Limb (tissue), 2 donors: ENCODE data around the gene TBC1D13.
"Not testable (repeated sequence)": the region's sequence is repeated elsewhere in the genome, so short reads cannot be mapped to it uniquely, and the experiment has no call there.

Experiments used
- DNase-seq, 2 donors: peaks; one replicate each; pipeline ENCODE4 v3.0.0-alpha.2; 2016; ENCODE audit errors: extremely low spot score in 2 of 2

TBC1D13 gene

DNA sequence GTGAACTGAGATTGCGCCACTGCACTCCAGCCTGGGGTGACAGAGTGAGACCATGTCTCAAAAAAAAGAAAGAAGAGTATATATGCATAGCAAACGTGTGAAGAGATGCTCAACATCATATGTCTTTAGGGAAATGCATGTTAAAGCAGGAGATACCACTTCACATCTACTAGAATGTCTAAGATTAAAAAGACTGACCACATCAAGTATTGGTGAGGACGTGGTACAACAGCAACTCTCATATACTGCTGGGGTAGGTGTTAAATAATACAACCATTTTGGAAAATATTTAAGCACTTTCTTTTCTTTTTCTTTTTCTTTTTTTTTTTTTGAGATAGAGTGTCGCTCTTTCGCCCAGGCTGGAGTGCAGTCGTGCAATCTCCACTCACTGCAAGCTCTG lies 1.6 kb upstream of the TBC1D13 start:
- DNase-seq = no peak

DNA sequence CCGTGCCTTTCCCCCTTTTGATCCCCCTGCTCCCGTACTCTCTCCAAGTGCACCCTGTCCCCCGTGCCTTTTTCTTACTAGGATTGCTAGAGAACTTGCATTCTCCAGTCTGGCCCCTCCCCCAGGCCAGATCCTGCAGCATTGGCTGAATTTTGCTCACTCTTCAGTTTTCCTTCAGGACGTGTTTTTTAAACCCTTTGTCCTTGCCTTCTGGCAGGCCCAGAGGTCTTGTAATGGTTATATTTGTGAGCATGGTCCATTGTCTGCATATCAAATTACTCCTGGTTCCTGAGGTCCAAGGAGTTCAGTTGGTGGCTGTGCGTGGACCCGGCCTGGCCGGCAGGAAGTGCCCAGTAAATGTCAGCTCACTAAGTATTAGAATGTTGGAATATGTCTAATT lies 606 bp downstream of the TBC1D13 start:
- DNase-seq = peak in 1 of 2 donors; percentile 5

DNA sequence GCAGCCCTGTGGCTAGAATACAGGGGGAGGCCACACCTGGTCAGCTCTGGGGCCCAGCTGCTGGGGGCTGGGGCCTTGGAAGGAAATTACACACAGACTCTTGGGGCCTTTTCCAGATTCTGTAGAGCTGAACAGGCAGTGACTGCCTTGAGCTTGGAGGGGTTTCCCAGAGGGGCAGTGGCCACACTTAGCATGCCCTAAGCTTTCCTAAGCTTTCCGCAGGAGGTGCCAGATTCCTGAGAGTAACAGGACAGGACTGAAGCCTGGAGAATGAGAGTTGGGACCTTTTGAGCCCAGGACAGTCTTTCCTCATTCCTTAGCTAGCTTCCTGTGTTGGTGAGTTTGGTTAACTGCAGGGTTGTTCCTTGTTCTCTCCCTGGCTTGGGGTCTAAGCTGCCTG lies 1.4 kb downstream of the TBC1D13 start:
- DNase-seq = no peak

DNA sequence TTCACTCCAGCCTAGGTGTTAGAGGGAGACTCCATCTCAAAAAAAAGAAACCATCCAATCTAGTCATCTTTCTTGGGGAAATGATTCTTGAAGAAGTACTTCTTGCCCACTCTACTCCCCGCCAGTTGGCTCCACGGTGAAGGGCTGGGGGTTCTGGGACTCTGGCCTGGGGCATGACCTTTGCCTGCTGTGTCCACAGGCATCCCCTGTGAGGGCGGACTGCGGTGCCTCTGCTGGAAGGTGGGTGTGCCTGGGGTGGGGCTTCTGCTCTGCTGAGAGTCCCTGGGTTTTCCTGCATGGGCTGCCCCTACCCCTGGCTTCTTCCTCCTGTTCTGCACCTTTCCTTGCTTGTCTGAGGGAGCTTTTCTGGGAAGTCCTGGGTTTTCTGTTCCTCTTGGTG lies 3.5 kb downstream of the TBC1D13 start:
- no peak for DNase-seq

DNA sequence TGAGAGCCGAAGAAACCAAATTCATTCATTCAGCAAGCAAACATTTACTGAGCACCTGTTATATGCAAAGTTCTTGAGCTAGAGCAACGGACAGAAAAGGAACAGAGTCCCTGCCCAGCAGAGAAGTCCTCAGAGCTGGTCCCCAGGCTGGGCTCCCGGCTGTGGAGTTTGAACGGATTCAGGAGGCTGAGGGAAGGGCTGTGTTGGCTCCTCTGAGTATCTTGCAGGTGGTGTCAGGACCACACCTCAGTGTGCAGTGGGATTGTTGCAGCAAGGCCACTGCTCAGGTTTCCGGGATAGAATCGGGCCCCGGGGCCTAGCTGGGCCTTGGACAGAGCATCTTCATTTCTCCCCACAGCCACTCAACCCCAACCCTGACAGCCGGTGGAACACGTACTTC lies 5.1 kb downstream of the TBC1D13 start:
- no peak for DNase-seq

DNA sequence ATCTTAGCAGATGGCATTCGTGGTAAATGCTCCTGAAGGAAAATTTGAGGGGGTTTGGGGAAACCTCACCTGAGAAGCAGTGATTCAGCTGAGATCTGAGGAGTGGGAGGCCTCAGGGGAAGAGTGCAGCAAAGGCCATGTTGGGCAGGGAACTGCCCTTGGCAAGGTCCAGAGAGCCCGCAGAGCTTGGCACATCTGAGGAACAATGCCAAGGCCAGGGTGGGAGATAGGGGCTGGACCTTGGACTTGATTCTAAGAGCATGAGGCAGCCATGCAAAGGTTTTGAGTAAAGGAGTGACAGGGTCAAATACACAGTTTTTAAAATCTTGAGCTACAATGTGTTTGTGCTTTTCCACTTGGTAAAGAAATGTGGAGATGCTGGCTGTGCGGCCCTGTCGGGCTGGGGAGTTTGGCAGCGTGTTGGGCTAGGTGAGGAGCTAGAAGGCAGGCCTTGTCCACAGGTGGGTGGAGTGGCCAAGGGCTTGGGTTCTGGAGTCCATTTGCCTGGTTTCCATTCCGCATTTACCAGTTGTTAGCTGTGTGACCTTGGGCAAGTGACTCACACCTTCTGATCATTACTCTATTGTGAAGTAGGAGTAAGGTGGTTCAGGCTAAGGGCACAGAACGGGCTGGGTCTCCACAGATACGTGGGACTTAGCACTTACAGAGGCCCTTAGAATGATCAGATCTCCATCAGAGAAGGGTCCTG lies 6.1 kb downstream of the TBC1D13 start:
- DNase-seq = no peak

DNA sequence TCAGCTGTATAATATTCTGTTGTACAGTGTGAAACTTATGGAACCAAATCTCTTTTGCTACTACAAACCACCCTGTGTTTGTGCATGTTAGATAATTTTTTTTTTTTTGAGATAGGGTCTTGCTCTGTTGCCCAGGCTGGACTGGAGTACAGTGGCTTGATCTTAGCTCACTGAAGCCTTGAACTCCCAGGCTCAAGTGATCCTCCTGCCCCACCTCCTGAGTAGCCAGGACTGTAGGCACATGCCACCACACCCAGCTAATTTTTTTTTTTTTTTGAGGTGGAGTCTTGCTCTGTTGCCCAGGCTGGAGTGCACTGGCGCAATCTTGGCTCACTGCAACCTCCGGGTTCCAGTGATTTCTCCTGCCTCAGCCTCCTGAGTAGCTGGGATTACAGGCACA lies 7.9 kb downstream of the TBC1D13 start:
- DNase-seq = not testable (repeated sequence)

DNA sequence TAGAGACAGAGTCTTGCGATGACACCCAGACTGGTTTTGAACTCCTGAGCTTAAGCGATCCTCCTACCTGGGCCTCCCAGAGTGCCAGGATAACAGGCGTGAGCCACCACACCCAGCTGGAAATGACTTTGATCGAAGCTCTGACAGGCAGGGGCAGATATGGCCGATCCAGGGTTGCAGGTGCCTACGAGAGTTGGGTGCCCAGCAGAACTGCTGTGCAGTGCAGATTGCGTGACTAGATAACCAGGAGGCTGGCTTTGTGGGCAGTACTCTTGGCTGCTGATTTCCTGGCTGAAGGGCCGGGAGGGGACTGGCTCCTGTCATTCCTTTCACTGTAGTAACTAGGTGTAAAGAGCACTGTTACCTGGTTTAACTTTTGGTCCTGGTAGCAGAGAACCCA lies 11.8 kb downstream of the TBC1D13 start:
- no peak for DNase-seq

DNA sequence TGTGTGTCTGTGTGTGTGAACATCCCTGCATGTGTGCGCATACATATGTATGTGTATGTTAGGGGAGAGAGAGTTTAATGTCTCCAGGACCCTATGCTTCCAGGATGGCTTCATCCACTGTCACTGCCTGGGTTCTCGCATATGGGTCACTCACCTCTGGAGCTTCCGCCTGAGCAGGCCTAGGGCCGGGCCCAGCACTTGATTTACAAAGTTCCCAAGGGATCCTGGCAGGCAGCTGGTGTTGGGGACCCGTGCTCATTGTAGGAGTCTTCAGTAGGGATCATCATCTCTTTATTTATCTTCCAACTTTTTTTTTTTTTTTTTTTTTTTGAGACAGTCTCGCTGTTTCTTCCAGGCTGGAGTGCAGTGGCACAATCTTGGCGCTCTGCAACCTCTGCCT lies 13.0 kb downstream of the TBC1D13 start:
- DNase-seq = no peak

- no peak for DNase-seq
Measured at GRCh38 chr9:128802482-128802881, 15.4 kb downstream of the TBC1D13 start.

GRCh38 chr9:128805661-128806060 lies 18.6 kb downstream of the TBC1D13 start:
- no peak for DNase-seq

DNA sequence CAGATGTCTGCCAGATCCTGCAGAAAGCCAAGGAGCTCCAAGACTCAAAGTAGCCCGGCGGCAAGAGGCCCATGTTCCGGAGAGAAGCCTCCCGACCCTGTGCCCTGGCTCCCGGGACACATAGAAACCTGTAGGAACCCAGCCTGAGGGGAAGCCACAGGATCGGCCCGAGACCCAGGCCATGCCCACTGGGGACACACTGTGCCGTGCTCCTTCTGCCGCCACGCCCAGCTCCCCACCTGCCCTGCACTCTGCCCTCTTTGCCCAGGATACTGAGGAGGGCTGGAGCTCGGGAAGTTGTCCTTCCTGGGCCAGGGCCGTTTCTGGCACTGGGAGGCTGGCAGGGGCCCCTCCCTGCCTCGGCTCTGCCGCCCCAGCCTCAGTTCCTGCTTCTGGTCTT lies 20.8 kb downstream of the TBC1D13 start:
- no peak for DNase-seq

DNA sequence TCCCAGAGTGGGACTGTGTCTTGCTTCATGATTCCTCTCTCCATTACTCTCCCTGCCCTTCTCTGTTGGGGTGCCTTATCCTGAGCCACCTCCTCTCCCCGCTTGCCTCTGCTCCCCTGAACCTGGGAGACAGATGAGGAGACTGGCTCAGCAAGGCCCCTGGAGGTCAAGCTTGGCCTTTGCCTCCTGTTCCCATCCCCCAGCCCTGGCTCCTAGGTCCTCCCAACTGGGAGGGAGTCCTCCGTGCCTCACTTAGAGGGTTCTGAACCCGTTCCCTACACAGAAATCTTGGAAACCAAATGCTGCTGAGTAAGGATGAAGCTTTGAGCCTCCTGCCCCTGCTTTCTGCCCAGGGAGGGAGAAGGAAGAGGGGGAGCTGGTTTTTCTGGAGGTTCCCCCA lies 21.5 kb downstream of the TBC1D13 start:
- DNase-seq = no peak

DNA sequence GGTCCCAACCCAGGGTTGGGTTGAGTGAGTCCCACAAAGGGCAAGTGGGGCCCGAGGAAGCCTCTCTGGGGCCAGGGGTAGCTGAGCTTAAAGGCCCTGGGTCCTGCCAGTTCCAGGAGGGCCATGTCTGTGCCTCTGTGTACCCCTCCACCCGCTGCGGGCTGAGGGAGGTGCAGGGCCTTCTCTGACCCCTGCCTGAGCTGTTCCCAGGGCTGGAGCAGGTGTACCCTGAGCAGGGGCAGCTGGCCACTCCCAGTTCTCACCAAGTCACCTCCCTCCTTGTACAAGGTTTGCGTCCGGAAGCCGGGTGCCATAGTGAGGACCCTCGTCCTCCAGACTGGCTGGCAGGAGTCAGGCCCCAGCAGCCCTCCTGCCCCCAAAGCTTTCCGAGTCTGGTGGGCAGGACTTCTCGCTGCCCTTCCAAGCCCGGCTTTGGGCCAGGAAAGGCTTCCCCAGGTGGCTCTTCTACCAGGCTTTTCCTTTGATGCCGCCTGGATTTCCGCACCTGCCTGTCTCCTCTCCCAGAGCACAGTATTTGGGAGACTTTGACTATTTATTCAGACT lies 22.1 kb downstream of the TBC1D13 start:
- DNase-seq = no peak

DNA sequence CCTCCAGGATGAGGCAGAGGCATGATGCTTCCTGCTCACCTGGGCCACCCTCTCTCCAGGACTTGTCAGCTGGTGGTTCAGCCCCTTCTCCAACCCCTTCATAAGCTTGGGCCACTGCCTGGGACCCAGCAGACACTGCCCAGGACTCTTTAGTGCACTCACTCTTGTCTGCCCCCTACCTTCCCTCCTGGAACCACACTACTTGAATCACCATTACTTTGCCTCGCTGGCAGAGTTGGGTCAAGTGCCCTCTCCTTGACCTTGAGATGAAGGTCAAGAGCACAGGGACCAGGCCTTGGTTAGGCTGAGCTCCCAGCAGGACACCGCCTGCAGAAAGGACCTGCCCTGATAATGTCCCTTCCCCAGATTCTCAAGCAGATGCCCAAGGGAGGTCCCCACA lies 22.8 kb downstream of the TBC1D13 start:
- DNase-seq = no peak

- no peak for DNase-seq
Measured at GRCh38 chr9:128810873-128811272, 23.8 kb downstream of the TBC1D13 start.

GRCh38 chr9:128818099-128818838 lies 31.2 kb downstream of the TBC1D13 start, which contains the start of gene ENDOG:
TSS of gene ENDOG (plus strand) at chr9:128818500. CDS start at chr9:128818685, 185 bp downstream.
- peak; percentile 96 to 99 for DNase-seq

GRCh38 chr9:128818839-128819715 lies 32.0 kb downstream of the TBC1D13 start:
- peak; percentile 1 to 64 for DNase-seq

DNA sequence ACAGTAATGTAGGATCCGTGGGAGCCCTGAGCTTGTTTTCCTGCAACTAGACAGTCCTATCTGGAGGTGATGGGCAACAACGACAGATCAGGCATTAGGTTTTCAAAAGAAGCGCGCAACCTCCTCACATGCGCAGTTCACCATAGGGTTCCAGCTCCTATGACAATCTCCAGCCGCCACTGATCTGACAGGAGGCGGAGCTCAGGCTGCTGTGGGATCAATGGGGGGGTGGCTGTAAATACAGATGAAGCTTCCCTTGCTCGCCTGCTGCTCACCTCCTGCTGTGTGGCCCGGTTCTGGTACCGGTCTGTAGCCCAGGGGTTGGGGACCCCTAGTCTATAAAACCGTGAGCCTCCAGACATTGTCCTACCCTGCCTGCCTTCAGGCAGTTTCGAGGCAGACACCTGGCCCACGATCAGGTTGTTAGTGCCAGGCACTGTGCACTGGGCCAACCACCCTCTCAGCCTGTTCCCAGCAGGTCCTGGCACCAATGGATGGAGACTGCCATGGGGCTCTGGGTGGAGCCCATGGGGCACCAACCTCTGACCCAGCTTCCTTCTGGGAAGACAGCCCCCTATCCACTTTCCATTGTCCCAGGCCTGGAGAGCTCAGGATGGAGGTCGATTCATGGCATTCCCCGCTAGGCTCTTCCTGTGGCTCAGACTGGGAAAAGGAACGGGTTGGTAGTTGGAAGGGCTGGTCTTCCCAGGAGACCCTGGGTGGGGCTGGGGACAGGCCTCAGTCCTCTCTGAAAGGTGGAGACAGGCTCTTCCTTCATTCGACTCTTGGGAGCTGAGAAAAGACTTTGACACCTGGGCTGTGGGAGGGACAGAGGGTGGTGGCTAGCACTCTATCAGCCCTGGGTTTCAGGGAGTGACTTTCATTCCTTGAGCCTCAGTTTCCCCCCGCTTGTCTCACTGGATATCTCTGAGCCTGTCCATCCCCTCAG lies 32.9 kb downstream of the TBC1D13 start:
- DNase-seq = no peak
